K562 (cell line): ENCODE measurements around the gene MPZL1. TPM values are rescaled to one million over a fixed set of nuclear protein-coding genes. Genes with fewer than 3 reads are reported as not detected.

Source experiments
- CBFA2T3 ChIP-seq: fragments of 450-650 bp; IDR thresholded peaks from 2 replicates; pipeline ENCODE4 v1.6.1; 2017
- E2F3 ChIP-seq: fragments of 250-450 bp; sonication (Bioruptor Pico); IDR thresholded peaks from 2 replicates; pipeline ENCODE4 v1.4.0; 2020; ENCODE audit warnings: mild to moderate bottlenecking
- HDAC2 ChIP-seq: fragments of 450-650 bp; IDR thresholded peaks from 2 replicates; pipeline ENCODE4 v1.6.1; 2016; ENCODE audit warnings: mild to moderate bottlenecking
- HNRNPL ChIP-seq: fragments of 200-400 bp; formaldehyde crosslinking; IDR thresholded peaks from 2 replicates; pipeline ENCODE4 v1.6.1; 2017; ENCODE audit warnings: low read depth, mild to moderate bottlenecking, low read length
- RFX5 ChIP-seq: IDR thresholded peaks from 2 replicates; pipeline ENCODE4 v1.6.1; 2011; ENCODE audit warnings: low read depth, mild to moderate bottlenecking, improper control_type of control experiment, low read length
- SMARCC2 ChIP-seq: fragments of 450-650 bp; IDR thresholded peaks from 2 replicates; pipeline ENCODE4 v1.6.1; 2017; ENCODE audit warnings: antibody characterized with exemption, moderate library complexity, mild to moderate bottlenecking, low read depth
- SP2 ChIP-seq: IDR thresholded peaks from 2 replicates; pipeline ENCODE4 v1.6.1; 2011; ENCODE audit warnings: mild to moderate bottlenecking, low read depth, low read length, moderate library complexity; ENCODE audit not compliant: poor library complexity, severe bottlenecking; ENCODE audit errors: extremely low read depth
- TRIM28 ChIP-seq: fragments of 450-650 bp; IDR thresholded peaks from 2 replicates; pipeline ENCODE4 v1.6.1; 2017
- ZNF124 ChIP-seq: sonication (generic); formaldehyde crosslinking; IDR thresholded peaks from 2 replicates; pipeline ENCODE4 v1.8.1; 2022; ENCODE audit warnings: missing genetic modification reagents
- ZNF274 ChIP-seq: IDR thresholded peaks from 2 replicates; pipeline ENCODE4 v1.6.1; 2011; ENCODE audit warnings: low read depth, mild to moderate bottlenecking, low read length, moderate library complexity, borderline replicate concordance
- ZNF830 ChIP-seq: fragments of 250-450 bp; sonication (Bioruptor Pico); IDR thresholded peaks from 2 replicates; pipeline ENCODE4 v1.5.0; 2021; ENCODE audit warnings: mild to moderate bottlenecking
- polyA plus RNA-seq, 8 experiments: library from polyadenylated mRNA; depleted of rRNA in 4 of 8; stranded (reverse) in 5 of 8; unstranded in 3 of 8; fragments of >200 nt; fragmentation: Nextera tagmentation in 2 of 8; fragmentation: Illumina TruSeq in 1 of 8; extraction: Ambion mirVana in 2 of 8; extraction: Trizol in 1 of 8; gene quantifications; 2 replicates each; pipeline versions ENCODE4 v1.2.1 to v1.2.3, GENCODE V29; 2011 to 2014; ENCODE audit warnings: inconsistent platforms in 1 of 8, missing spikeins in 1 of 8
- total RNA-seq, 7 experiments: library from RNA; depleted of rRNA in 6 of 7; stranded (reverse); fragments of >200 nt in 6 of 7; fragmentation: Illumina TruSeq in 2 of 7; extraction: Trizol in 2 of 7; gene quantifications; 2 replicates each; pipeline versions ENCODE4 v1.2.1 to v1.2.3, GENCODE V29; 2011 to 2021; ENCODE audit warnings: low replicate concordance in 1 of 7
- TF ChIP-seq, protein P1 (sequence below): fragments of 250-450 bp; sonication (Bioruptor Pico); IDR thresholded peaks from 2 replicates; pipeline ENCODE4 v1.5.0; 2020; ENCODE audit warnings: mild to moderate bottlenecking, borderline replicate concordance
- TF ChIP-seq, protein P2 (sequence below), 3 experiments: fragments of 200-800 bp in 1 of 3; fragments of 250-450 bp in 1 of 3; fragments of 450-650 bp in 1 of 3; sonication (Bioruptor Pico) in 1 of 3; sonication (Bioruptor generic) in 1 of 3; formaldehyde crosslinking in 1 of 3; IDR thresholded peaks; 2 replicates each; pipeline versions ENCODE4 v1.6.1 to v1.8.0; 2016 to 2022; ENCODE audit warnings: mild to moderate bottlenecking in 2 of 3, missing genetic modification characterization in 2 of 3, missing compliant biosample characterization in 1 of 3, moderate library complexity in 1 of 3
- TF ChIP-seq, protein P3 (sequence below): fragments of 200-400 bp; formaldehyde crosslinking; IDR thresholded peaks from 2 replicates; pipeline ENCODE4 v1.6.1; 2017; ENCODE audit warnings: mild to moderate bottlenecking, low read depth, low read length, moderate library complexity
- TF ChIP-seq, protein P4 (sequence below): fragments of 250-450 bp; sonication (Bioruptor Pico); IDR thresholded peaks from 2 replicates; pipeline ENCODE4 v1.8.0; 2021; ENCODE audit warnings: mild to moderate bottlenecking, moderate library complexity
- TF ChIP-seq, protein P5 (sequence below), 2 experiments: IDR thresholded peaks; 2 replicates each; pipeline ENCODE4 v1.6.1; 2011; ENCODE audit warnings: borderline replicate concordance in 1 of 2, control low read depth in 1 of 2, low read depth in 1 of 2, low read length in 1 of 2, mild to moderate bottlenecking in 1 of 2, mixed read lengths in 1 of 2, moderate library complexity in 1 of 2; ENCODE audit not compliant: insufficient read depth in 1 of 2, insufficient read length in 1 of 2, poor library complexity in 1 of 2, severe bottlenecking in 1 of 2; ENCODE audit errors: extremely low read depth in 1 of 2

Gene MPZL1
- total and polyA plus RNA-seq, 9 of the 15 experiments (the other 6 are each of a cell fraction or from before 2014, with no cell fraction given) = 14.5 to 153 (median 66.5) TPM

DNA sequence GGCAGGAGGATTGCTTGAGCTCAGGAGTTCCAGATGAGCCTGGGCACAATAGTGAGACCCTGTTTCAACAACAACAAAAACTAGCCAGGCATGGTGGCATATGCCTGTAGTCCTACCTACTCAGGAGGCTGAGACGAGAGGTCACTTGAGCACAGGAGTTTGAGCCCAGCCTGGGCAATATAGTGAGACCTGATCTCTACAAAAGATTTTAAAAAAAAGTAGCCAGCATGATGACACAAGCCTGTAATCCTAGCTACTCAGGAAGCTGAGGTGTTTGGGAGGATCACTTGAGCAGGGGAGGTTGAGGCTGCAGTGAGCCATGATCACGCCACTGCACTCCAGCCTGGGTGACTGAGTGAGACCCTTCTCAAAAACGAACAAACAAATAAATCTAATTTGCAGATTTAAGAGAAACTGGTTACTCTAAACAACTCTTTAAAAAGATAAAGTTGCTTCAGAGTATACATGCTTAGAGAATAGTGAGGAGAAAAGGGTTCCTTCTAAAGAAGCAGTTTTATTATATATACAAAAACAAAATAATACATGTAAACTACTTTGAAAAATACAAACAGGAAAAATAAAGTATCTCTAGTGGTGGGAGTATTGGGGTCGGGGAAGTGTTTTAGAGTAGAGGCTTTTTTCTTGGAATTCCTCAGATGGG, 103.8 kb downstream of the MPZL1 start (continued):
- TF ChIP-seq, protein P1, sequence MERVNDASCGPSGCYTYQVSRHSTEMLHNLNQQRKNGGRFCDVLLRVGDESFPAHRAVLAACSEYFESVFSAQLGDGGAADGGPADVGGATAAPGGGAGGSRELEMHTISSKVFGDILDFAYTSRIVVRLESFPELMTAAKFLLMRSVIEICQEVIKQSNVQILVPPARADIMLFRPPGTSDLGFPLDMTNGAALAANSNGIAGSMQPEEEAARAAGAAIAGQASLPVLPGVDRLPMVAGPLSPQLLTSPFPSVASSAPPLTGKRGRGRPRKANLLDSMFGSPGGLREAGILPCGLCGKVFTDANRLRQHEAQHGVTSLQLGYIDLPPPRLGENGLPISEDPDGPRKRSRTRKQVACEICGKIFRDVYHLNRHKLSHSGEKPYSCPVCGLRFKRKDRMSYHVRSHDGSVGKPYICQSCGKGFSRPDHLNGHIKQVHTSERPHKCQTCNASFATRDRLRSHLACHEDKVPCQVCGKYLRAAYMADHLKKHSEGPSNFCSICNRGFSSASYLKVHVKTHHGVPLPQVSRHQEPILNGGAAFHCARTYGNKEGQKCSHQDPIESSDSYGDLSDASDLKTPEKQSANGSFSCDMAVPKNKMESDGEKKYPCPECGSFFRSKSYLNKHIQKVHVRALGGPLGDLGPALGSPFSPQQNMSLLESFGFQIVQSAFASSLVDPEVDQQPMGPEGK (CRISPR knock-in tag) = no peak
- TF ChIP-seq, protein P2, sequence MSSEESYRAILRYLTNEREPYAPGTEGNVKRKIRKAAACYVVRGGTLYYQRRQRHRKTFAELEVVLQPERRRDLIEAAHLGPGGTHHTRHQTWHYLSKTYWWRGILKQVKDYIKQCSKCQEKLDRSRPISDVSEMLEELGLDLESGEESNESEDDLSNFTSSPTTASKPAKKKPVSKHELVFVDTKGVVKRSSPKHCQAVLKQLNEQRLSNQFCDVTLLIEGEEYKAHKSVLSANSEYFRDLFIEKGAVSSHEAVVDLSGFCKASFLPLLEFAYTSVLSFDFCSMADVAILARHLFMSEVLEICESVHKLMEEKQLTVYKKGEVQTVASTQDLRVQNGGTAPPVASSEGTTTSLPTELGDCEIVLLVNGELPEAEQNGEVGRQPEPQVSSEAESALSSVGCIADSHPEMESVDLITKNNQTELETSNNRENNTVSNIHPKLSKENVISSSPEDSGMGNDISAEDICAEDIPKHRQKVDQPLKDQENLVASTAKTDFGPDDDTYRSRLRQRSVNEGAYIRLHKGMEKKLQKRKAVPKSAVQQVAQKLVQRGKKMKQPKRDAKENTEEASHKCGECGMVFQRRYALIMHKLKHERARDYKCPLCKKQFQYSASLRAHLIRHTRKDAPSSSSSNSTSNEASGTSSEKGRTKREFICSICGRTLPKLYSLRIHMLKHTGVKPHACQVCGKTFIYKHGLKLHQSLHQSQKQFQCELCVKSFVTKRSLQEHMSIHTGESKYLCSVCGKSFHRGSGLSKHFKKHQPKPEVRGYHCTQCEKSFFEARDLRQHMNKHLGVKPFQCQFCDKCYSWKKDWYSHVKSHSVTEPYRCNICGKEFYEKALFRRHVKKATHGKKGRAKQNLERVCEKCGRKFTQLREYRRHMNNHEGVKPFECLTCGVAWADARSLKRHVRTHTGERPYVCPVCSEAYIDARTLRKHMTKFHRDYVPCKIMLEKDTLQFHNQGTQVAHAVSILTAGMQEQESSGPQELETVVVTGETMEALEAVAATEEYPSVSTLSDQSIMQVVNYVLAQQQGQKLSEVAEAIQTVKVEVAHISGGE (CRISPR knock-in tag; IDR thresholded peaks at IDR 0.05) = no peak
- TF ChIP-seq RFX5 (no peak), SMARCC2 (peak; percentile 43; the same call in 1 of the 2 replicates), SP2 (no peak), CBFA2T3 (no peak), ZNF124 (CRISPR knock-in tag) (no peak), E2F3 (CRISPR knock-in tag) (no peak), HDAC2 (peak; percentile 92), HNRNPL (no peak), ZNF830 (CRISPR knock-in tag) (no peak), TRIM28 (no peak), ZNF274 (no peak)
- TF ChIP-seq, protein P3, sequence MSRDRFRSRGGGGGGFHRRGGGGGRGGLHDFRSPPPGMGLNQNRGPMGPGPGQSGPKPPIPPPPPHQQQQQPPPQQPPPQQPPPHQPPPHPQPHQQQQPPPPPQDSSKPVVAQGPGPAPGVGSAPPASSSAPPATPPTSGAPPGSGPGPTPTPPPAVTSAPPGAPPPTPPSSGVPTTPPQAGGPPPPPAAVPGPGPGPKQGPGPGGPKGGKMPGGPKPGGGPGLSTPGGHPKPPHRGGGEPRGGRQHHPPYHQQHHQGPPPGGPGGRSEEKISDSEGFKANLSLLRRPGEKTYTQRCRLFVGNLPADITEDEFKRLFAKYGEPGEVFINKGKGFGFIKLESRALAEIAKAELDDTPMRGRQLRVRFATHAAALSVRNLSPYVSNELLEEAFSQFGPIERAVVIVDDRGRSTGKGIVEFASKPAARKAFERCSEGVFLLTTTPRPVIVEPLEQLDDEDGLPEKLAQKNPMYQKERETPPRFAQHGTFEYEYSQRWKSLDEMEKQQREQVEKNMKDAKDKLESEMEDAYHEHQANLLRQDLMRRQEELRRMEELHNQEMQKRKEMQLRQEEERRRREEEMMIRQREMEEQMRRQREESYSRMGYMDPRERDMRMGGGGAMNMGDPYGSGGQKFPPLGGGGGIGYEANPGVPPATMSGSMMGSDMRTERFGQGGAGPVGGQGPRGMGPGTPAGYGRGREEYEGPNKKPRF = no peak
- TF ChIP-seq, protein P4, sequence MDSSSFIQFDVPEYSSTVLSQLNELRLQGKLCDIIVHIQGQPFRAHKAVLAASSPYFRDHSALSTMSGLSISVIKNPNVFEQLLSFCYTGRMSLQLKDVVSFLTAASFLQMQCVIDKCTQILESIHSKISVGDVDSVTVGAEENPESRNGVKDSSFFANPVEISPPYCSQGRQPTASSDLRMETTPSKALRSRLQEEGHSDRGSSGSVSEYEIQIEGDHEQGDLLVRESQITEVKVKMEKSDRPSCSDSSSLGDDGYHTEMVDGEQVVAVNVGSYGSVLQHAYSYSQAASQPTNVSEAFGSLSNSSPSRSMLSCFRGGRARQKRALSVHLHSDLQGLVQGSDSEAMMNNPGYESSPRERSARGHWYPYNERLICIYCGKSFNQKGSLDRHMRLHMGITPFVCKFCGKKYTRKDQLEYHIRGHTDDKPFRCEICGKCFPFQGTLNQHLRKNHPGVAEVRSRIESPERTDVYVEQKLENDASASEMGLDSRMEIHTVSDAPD (CRISPR knock-in tag) = 0 out of 2 replicates have a peak, but pooled peaks have one; percentile 55
- TF ChIP-seq, protein P5, sequence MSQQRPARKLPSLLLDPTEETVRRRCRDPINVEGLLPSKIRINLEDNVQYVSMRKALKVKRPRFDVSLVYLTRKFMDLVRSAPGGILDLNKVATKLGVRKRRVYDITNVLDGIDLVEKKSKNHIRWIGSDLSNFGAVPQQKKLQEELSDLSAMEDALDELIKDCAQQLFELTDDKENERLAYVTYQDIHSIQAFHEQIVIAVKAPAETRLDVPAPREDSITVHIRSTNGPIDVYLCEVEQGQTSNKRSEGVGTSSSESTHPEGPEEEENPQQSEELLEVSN (IDR thresholded peaks at IDR 0.05; ENCODE audit: borderline replicate concordance in 1 of 2, extremely low read depth in 1 of 2, insufficient read depth in 1 of 2, insufficient read length in 1 of 2, low read depth in 1 of 2, low read length in 1 of 2, poor library complexity in 1 of 2, severe bottlenecking in 1 of 2) = no peak
